SK-N-SH (cell line): ENCODE results near the gene CHL1. TPM values are rescaled to one million over a fixed set of nuclear protein-coding genes. Genes with fewer than 3 reads are reported as not detected.

ENCODE experiments used
- CTCF ChIA-PET: fragments of 300-600, 350-600 bp; formaldehyde crosslinking; extraction: SDS; loops from one replicate; lab custom pipeline; 2021; lab: Yijun Ruan, JAX
- POLR2A ChIA-PET: fragments of 350-600 bp; sonication (Branson Sonifier 250); formaldehyde crosslinking; extraction: SDS; loops from one replicate; lab custom pipeline; 2020; ENCODE audit warnings: antibody characterized with exemption, inconsistent platforms; lab: Yijun Ruan, JAX
- DNase-seq: peaks from one replicate; pipeline ENCODE4 v3.0.0; 2012
- H2AFZ ChIP-seq: fragments of 200-600 bp; sonication (generic); 2 replicates; pipeline ENCODE4 v1.8.1; 2016; ENCODE audit warnings: antibody characterized with exemption, mild to moderate bottlenecking, low read depth
- H3F3A ChIP-seq: fragments of 200-600 bp; sonication (generic); replicated peaks from 2 replicates; pipeline ENCODE3; 2016; ENCODE audit warnings: antibody characterized with exemption, mild to moderate bottlenecking; ENCODE audit not compliant: insufficient read depth
- H3K27ac ChIP-seq, 2 experiments: fragments of 200-500 bp in 1 of 2; fragments of 200-600 bp in 1 of 2; sonication (Bioruptor generic) in 1 of 2; sonication (generic), shearing (Covaris generic) in 1 of 2; 2 replicates each; pipeline versions ENCODE4 v1.5.1 to v1.6.1; 2014 to 2016; ENCODE audit warnings: low read depth in 2 of 2, inconsistent platforms in 1 of 2, low read length in 1 of 2, mild to moderate bottlenecking in 1 of 2, mixed read lengths in 1 of 2
- H3K27me3 ChIP-seq: fragments of 200-600 bp; sonication (generic), shearing (Covaris generic); 2 replicates; pipeline ENCODE4 v1.6.1; 2016; ENCODE audit warnings: mixed run types; ENCODE audit not compliant: insufficient read depth
- H3K36me3 ChIP-seq, 2 experiments: fragments of 200-500 bp in 1 of 2; fragments of 200-600 bp in 1 of 2; sonication (Bioruptor generic) in 1 of 2; sonication (generic) in 1 of 2; replicated peaks in 1 of 2; 2 replicates each; pipeline versions ENCODE3 to v1.5.1; 2014 to 2016; ENCODE audit warnings: low read length in 1 of 2, mild to moderate bottlenecking in 1 of 2; ENCODE audit not compliant: insufficient read depth in 2 of 2, control insufficient read depth in 1 of 2
- H3K4me1 ChIP-seq, 2 experiments: fragments of 200-500 bp in 1 of 2; fragments of 200-600 bp in 1 of 2; sonication (Bioruptor generic) in 1 of 2; sonication (generic), shearing (Covaris generic) in 1 of 2; 2 replicates each; pipeline versions ENCODE4 v1.5.1 to v1.6.1; 2014 to 2016; ENCODE audit warnings: low read depth in 1 of 2, low read length in 1 of 2, mixed run types in 1 of 2; ENCODE audit not compliant: insufficient read depth in 2 of 2, control insufficient read depth in 1 of 2
- H3K4me2 ChIP-seq: fragments of 200-600 bp; sonication (generic), shearing (Covaris generic); 2 replicates; pipeline ENCODE4 v1.6.1; 2017; ENCODE audit warnings: mixed run types
- H3K4me3 ChIP-seq, 2 experiments: fragments of 200-500 bp in 1 of 2; fragments of 200-600 bp in 1 of 2; sonication (Bioruptor generic) in 1 of 2; sonication (generic), shearing (Covaris generic) in 1 of 2; 2 replicates each; pipeline versions ENCODE4 v1.5.1 to v1.8.1; 2014 to 2016; ENCODE audit warnings: low read depth in 2 of 2, inconsistent platforms in 1 of 2, low read length in 1 of 2, mild to moderate bottlenecking in 1 of 2, mixed read lengths in 1 of 2, moderate library complexity in 1 of 2
- H3K79me2 ChIP-seq: fragments of 200-600 bp; sonication (generic); 2 replicates; pipeline ENCODE4 v1.8.1; 2017; ENCODE audit warnings: mild to moderate bottlenecking; ENCODE audit not compliant: insufficient read depth
- H3K9ac ChIP-seq: fragments of 200-600 bp; sonication (generic); 2 replicates; pipeline ENCODE4 v1.6.1; 2017; ENCODE audit warnings: mixed run types
- H3K9me2 ChIP-seq: fragments of 200-600 bp; sonication (generic); 2 replicates; pipeline ENCODE4 v1.6.1; 2017; ENCODE audit warnings: mixed run types
- H3K9me3 ChIP-seq: fragments of 200-600 bp; sonication (generic); 2 replicates; pipeline ENCODE4 v1.6.1; 2017; ENCODE audit warnings: mixed run types, mild to moderate bottlenecking, moderate library complexity
- H4K20me1 ChIP-seq: fragments of 200-600 bp; sonication (generic); 2 replicates; pipeline ENCODE4 v1.6.1; 2017; ENCODE audit warnings: mild to moderate bottlenecking, mixed run types; ENCODE audit not compliant: insufficient read depth
- CHD2 ChIP-seq: fragments of 150-350 bp; IDR thresholded peaks from 2 replicates; pipeline ENCODE4 v1.6.1; 2018; ENCODE audit warnings: low read length; ENCODE audit not compliant: partially characterized antibody
- ELF1 ChIP-seq: IDR thresholded peaks from 2 replicates; pipeline ENCODE4 v1.4.0; 2012
- EP300 ChIP-seq, 2 experiments: IDR thresholded peaks; 2 replicates each; pipeline versions ENCODE4 v1.4.0 to v1.6.1; 2012; ENCODE audit warnings: borderline replicate concordance in 1 of 2, low read depth in 1 of 2, low read length in 1 of 2
- EZH2phosphoT487 ChIP-seq: fragments of 200-600 bp; sonication (generic); IDR thresholded peaks from 2 replicates; pipeline ENCODE4 v1.6.1; 2017; ENCODE audit warnings: low read depth, mixed run types, mild to moderate bottlenecking, antibody characterized with exemption, moderate library complexity, borderline replicate concordance
- FOSL2 ChIP-seq: IDR thresholded peaks from 2 replicates; pipeline ENCODE4 v1.4.0; 2012; ENCODE audit warnings: low read depth, mild to moderate bottlenecking, moderate library complexity, borderline replicate concordance
- FOXJ3 ChIP-seq: sonication (generic); formaldehyde crosslinking; IDR thresholded peaks from 2 replicates; pipeline ENCODE4 v1.5.1; 2020; ENCODE audit warnings: mild to moderate bottlenecking, missing genetic modification reagents
- FOXM1 ChIP-seq: IDR thresholded peaks from 2 replicates; pipeline ENCODE4 v1.4.0; 2012; ENCODE audit warnings: low read depth, mild to moderate bottlenecking
- GATA2 ChIP-seq: sonication (generic); formaldehyde crosslinking; IDR thresholded peaks from 2 replicates; pipeline ENCODE4 v1.5.0; 2020; ENCODE audit warnings: mild to moderate bottlenecking, missing genetic modification reagents
- JUND ChIP-seq: IDR thresholded peaks from 2 replicates; pipeline ENCODE4 v1.4.0; 2012
- NFIC ChIP-seq: IDR thresholded peaks from 2 replicates; pipeline ENCODE4 v1.4.0; 2012; ENCODE audit warnings: borderline replicate concordance
- NRF1 ChIP-seq: IDR thresholded peaks from 2 replicates; pipeline ENCODE4 v1.6.1; 2012; ENCODE audit warnings: low read depth, mild to moderate bottlenecking, low read length
- POLR2AphosphoS5 ChIP-seq: IDR thresholded peaks from 2 replicates; pipeline ENCODE4 v1.6.1; 2012; ENCODE audit warnings: low read depth, low read length
- RCOR1 ChIP-seq: fragments of 150-350 bp; IDR thresholded peaks from 2 replicates; pipeline ENCODE4 v1.6.1; 2017; ENCODE audit warnings: antibody characterized with exemption, low read length
- RFX5 ChIP-seq: IDR thresholded peaks from 2 replicates; pipeline ENCODE4 v1.6.1; 2012; ENCODE audit warnings: mild to moderate bottlenecking, improper control_type of control experiment, low read length
- TAF1 ChIP-seq: IDR thresholded peaks from 2 replicates; pipeline ENCODE4 v1.6.1; 2012; ENCODE audit warnings: low read depth, mild to moderate bottlenecking, low read length, moderate library complexity, borderline replicate concordance
- YY1 ChIP-seq: IDR thresholded peaks from 2 replicates; pipeline ENCODE4 v1.4.0; 2012; ENCODE audit warnings: low read depth, mild to moderate bottlenecking
- WGBS: methylation state at CpG from one replicate; pipeline ENCODE4 v1.1.6; 2017; ENCODE audit warnings: low lambda C conversion rate; 5-methylcytosine and 5-hydroxymethylcytosine counted together
- polyA plus RNA-seq, 3 experiments: library from polyadenylated mRNA; depleted of rRNA; stranded (reverse); fragments of >200 nt; gene quantifications; 2 replicates each; pipeline ENCODE4 v1.2.3, GENCODE V29; 2012
- TF ChIP-seq, protein P1 (sequence below): IDR thresholded peaks from 2 replicates; pipeline ENCODE4 v1.6.1; 2012; ENCODE audit warnings: mild to moderate bottlenecking, low read depth, low read length, moderate library complexity
- TF ChIP-seq, protein P2 (sequence below): fragments of 200-600 bp; sonication (generic); IDR thresholded peaks from 2 replicates; pipeline ENCODE4 v1.6.1; 2017; ENCODE audit warnings: antibody characterized with exemption, mild to moderate bottlenecking, moderate library complexity
- TF ChIP-seq, protein P3 (sequence below): fragments of 150-350 bp; IDR thresholded peaks from 2 replicates; pipeline ENCODE4 v1.6.1; 2017; ENCODE audit warnings: antibody characterized with exemption, low read length, low read depth, borderline replicate concordance
- TF ChIP-seq, protein P4 (sequence below): IDR thresholded peaks from 2 replicates; pipeline ENCODE4; 2012

Gene CHL1
- polyA plus RNA-seq, 1 of the 3 experiments (the other 2 are of a cell fraction) = not detected

DNA sequence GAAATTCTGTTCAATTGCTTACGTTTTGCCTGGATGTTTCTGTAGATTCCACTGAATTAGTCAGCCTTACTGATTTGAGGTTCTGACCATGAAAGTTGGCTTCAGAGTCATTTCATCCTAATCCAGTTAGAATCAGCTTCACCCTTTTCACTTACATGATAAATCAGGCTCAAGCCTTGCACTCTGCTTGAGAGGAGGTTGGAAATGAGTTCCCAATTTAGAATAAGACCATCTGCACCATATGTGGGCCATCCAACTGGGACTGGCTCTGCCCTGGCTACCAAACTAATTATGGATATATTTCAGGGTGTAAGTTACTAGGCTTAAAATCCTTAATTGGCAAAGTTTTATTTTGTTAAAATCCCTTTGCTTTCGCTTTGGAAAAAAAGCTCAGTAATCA, 255.7 kb downstream of the CHL1 start:
- POLR2A ChIA-PET = interaction anchor here (0.5 kb wide), 1 partner anchor 1613 kb away, joined by 3 read pairs; no protein-coding TSS in a partner anchor
- Histone ChIP-seq H2AFZ (no peak overlapping the region), H3K4me3 (no peak overlapping the region), H4K20me1 (no peaks in the 10 kb centered on the region), H3K4me1 (no peaks in the 10 kb centered on the region), H3K79me2 (no peaks in the 10 kb centered on the region), H3F3A (no peaks in the 10 kb centered on the region), H3K9me3 (no peaks in the 10 kb centered on the region), H3K36me3 (no peaks in the 10 kb centered on the region), H3K9me2 (no peaks in the 10 kb centered on the region), H3K27ac (no peak overlapping the region), H3K27me3 (no peaks in the 10 kb centered on the region), H3K4me2 (no peak overlapping the region), H3K9ac (no peak overlapping the region)
- no peak for TF ChIP-seq TAF1
- no peak for TF ChIP-seq FOXM1
- TF ChIP-seq EZH2phosphoT487 = no peak
- no peak for TF ChIP-seq NFIC
- TF ChIP-seq JUND = no peak
- no peak for TF ChIP-seq RCOR1
- no peak for TF ChIP-seq EP300 (IDR thresholded peaks at IDR 0.05; ENCODE audit: borderline replicate concordance in 1 of 2, low read depth in 1 of 2, low read length in 1 of 2)
- TF ChIP-seq, protein P1, sequence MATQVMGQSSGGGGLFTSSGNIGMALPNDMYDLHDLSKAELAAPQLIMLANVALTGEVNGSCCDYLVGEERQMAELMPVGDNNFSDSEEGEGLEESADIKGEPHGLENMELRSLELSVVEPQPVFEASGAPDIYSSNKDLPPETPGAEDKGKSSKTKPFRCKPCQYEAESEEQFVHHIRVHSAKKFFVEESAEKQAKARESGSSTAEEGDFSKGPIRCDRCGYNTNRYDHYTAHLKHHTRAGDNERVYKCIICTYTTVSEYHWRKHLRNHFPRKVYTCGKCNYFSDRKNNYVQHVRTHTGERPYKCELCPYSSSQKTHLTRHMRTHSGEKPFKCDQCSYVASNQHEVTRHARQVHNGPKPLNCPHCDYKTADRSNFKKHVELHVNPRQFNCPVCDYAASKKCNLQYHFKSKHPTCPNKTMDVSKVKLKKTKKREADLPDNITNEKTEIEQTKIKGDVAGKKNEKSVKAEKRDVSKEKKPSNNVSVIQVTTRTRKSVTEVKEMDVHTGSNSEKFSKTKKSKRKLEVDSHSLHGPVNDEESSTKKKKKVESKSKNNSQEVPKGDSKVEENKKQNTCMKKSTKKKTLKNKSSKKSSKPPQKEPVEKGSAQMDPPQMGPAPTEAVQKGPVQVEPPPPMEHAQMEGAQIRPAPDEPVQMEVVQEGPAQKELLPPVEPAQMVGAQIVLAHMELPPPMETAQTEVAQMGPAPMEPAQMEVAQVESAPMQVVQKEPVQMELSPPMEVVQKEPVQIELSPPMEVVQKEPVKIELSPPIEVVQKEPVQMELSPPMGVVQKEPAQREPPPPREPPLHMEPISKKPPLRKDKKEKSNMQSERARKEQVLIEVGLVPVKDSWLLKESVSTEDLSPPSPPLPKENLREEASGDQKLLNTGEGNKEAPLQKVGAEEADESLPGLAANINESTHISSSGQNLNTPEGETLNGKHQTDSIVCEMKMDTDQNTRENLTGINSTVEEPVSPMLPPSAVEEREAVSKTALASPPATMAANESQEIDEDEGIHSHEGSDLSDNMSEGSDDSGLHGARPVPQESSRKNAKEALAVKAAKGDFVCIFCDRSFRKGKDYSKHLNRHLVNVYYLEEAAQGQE = no peak
- no peak for TF ChIP-seq RFX5
- TF ChIP-seq CHD2 = no peak
- no peak for TF ChIP-seq FOSL2
- TF ChIP-seq GATA2 (CRISPR knock-in tag) = no peak
- TF ChIP-seq, protein P2, sequence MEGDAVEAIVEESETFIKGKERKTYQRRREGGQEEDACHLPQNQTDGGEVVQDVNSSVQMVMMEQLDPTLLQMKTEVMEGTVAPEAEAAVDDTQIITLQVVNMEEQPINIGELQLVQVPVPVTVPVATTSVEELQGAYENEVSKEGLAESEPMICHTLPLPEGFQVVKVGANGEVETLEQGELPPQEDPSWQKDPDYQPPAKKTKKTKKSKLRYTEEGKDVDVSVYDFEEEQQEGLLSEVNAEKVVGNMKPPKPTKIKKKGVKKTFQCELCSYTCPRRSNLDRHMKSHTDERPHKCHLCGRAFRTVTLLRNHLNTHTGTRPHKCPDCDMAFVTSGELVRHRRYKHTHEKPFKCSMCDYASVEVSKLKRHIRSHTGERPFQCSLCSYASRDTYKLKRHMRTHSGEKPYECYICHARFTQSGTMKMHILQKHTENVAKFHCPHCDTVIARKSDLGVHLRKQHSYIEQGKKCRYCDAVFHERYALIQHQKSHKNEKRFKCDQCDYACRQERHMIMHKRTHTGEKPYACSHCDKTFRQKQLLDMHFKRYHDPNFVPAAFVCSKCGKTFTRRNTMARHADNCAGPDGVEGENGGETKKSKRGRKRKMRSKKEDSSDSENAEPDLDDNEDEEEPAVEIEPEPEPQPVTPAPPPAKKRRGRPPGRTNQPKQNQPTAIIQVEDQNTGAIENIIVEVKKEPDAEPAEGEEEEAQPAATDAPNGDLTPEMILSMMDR = no peak
- TF ChIP-seq ELF1 = no peak
- no peak for TF ChIP-seq FOXJ3
- TF ChIP-seq, protein P3, sequence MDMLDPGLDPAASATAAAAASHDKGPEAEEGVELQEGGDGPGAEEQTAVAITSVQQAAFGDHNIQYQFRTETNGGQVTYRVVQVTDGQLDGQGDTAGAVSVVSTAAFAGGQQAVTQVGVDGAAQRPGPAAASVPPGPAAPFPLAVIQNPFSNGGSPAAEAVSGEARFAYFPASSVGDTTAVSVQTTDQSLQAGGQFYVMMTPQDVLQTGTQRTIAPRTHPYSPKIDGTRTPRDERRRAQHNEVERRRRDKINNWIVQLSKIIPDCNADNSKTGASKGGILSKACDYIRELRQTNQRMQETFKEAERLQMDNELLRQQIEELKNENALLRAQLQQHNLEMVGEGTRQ = no peak
- no peak for TF ChIP-seq NRF1
- no peak for TF ChIP-seq YY1
- TF ChIP-seq POLR2AphosphoS5 = no peak
- TF ChIP-seq, protein P4, sequence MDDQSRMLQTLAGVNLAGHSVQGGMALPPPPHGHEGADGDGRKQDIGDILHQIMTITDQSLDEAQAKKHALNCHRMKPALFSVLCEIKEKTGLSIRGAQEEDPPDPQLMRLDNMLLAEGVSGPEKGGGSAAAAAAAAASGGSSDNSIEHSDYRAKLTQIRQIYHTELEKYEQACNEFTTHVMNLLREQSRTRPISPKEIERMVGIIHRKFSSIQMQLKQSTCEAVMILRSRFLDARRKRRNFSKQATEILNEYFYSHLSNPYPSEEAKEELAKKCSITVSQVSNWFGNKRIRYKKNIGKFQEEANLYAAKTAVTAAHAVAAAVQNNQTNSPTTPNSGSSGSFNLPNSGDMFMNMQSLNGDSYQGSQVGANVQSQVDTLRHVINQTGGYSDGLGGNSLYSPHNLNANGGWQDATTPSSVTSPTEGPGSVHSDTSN = no peak
- CTCF ChIA-PET = interaction anchor here (1.2 to 1.3 kb wide), 2 partner anchors 14 to 16 kb away, joined by 3 to 4 read pairs; no protein-coding TSS in a partner anchor
- 41% methylated on average over 2 of the region's 2 CpGs for WGBS
- no peak for DNase-seq
